ENCODE measurements around the gene PGC.

- TF ChIP-seq POLR2A (IDR thresholded peaks at IDR 0.05; ENCODE audit: low read depth, low read length) (no peak), TAF1 (IDR thresholded peaks at IDR 0.05; ENCODE audit: borderline replicate concordance, low read depth, low read length) (no peak), POLR2AphosphoS5 (IDR thresholded peaks at IDR 0.05; ENCODE audit: low read depth, low read length) (no peak)
Measured at GRCh38 chr6:41709375-41709774, 37.8 kb downstream of the PGC start.

All from GM12892 (cell line).